Muscle layer of duodenum (tissue), 2 donors: ENCODE results near the gene ENDOU.
A peak's percentile ranks its signal among the peaks of the same experiment; 100 is the strongest.

Experiments
- H3K27ac ChIP-seq: one replicate; pipeline ENCODE4 v1.7.0; 2013; ENCODE audit warnings: mild to moderate bottlenecking, low read length
- H3K27me3 ChIP-seq: one replicate; pipeline ENCODE4 v1.7.0; 2013; ENCODE audit warnings: low read depth, mild to moderate bottlenecking, control low read depth, low read length
- H3K36me3 ChIP-seq, 2 donors: one replicate each; pipeline ENCODE4 v1.7.0; 2013; ENCODE audit warnings: low read length in 2 of 2, control low read depth in 1 of 2, mild to moderate bottlenecking in 1 of 2; ENCODE audit not compliant: insufficient read depth in 2 of 2, control insufficient read depth in 1 of 2
- H3K4me1 ChIP-seq, 2 donors: one replicate each; pipeline ENCODE4 v1.7.0; 2013; ENCODE audit warnings: low read length in 2 of 2, mild to moderate bottlenecking in 2 of 2, control low read depth in 1 of 2, moderate library complexity in 1 of 2; ENCODE audit not compliant: insufficient read depth in 2 of 2, control insufficient read depth in 1 of 2
- H3K4me3 ChIP-seq, 2 donors: one replicate each; pipeline ENCODE4 v1.7.0; 2013; ENCODE audit warnings: low read length in 2 of 2, low read depth in 1 of 2, mild to moderate bottlenecking in 1 of 2
- H3K9me3 ChIP-seq, 2 donors: one replicate each; pipeline ENCODE4 v1.7.0; 2013; ENCODE audit warnings: low read length in 2 of 2, control low read depth in 1 of 2, mild to moderate bottlenecking in 1 of 2; ENCODE audit not compliant: control insufficient read depth in 1 of 2
- donor health status: healthy.

ENDOU gene

DNA sequence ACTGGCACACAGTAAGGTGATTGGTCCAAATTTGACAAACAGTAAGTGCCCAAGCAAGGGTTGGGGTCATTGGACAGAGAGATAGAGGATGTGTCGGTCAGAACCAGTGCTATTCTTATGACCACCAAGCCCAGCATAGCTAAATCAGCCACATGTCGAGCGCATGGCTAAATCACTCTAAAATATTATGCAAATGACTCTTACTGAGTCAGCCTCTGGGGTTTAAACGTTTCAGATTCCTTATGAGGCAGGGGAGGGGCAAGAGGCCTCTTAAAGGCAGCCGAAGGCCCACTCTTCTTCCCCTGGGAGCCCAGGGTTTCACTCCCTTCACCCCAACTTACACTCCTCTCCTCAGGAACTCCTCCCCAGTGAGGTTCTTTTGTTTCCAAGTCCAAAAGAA, 603 bp upstream of the ENDOU start:
- H3K27me3 ChIP-seq = no peaks in the 10 kb centered on the region
- no peaks in the 10 kb centered on the region for H3K36me3 ChIP-seq
- no peaks in the 10 kb centered on the region for H3K4me1 ChIP-seq
- H3K4me3 ChIP-seq = no peak overlapping the region
- no peaks in the 10 kb centered on the region for H3K9me3 ChIP-seq
- no peak overlapping the region for H3K27ac ChIP-seq

DNA sequence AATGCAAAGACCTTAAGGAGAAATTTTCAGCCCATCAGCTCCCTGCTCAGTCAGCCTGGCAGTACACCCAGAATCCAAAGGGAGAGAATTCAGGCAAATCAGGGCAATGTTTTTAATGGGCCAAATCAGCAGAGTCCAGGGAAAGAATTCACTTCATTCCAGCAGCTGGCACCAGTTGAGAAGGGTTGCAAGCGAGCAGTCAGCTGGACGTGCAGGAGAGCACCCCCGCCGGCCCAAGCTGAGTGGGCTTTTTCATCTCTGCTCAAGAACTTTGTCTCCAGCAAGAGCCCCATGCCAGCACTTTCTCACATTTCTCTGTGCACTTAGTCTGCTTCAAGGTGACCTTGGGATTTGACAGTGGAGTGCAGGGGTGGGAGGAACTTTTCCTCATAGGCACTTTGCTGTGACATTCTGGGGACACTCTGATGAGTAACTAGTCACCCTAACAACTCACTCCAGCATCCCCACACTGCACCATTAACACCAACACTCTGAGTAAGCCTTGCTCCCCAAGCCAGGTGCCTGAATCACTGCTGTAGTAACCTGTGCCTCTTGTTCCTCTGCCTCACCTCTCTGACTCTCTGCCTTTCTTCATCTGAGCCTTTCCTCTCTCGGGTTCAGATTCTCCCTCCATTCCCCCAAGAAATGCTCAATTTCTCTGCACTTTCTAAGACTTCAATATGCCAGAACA, 2.2 kb downstream of the ENDOU start:
- H3K27me3 ChIP-seq = no peaks in the 10 kb centered on the region
- peaks cover under 1 to 3% of the 10 kb centered on the region in 2 donors for H3K4me1 ChIP-seq
- H3K27ac ChIP-seq = no peak overlapping the region
- no peaks in the 10 kb centered on the region for H3K9me3 ChIP-seq
- H3K4me3 ChIP-seq = no peak overlapping the region
- peaks cover 0 to 5% of the 10 kb centered on the region in 2 donors for H3K36me3 ChIP-seq

DNA sequence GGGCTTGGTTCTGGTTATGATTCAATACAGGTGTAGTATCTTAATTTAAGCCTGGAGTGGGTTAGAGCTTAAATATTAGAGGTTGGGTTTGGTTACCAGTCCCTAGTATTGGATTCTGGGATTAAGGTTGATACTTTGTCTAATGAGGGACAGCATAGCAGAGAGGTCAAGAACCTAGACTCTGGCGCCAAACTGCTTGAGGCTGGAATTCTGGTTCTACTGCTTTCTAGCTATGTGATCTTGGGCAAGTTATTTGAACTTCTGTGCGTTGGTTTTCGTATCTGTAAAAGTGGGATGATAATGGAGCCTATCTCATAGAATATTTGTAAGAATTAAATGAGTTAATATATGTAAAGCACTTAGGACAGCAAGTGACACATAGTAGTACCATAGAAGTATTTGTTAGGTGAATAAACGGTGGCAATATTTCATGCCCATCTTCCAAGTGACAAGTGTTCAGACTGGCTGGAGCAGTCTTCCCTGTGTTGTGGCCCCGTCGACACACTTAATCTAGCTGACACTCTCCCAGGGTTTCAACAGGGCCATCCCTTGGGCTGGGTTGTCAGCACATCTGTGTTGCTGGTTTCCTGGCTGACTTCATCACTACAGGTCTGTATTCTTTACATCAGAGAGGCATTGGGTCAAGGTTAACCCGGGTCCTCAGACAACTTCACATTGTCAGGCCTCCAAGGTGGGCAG, 3.0 kb downstream of the ENDOU start:
- Histone ChIP-seq H3K9me3 (no peaks in the 10 kb centered on the region), H3K36me3 (peaks cover 0 to 5% of the 10 kb centered on the region in 2 donors), H3K27ac (no peak overlapping the region), H3K27me3 (no peaks in the 10 kb centered on the region), H3K4me1 (peaks cover 8 to 11% of the 10 kb centered on the region in 2 donors), H3K4me3 (no peak overlapping the region)

DNA sequence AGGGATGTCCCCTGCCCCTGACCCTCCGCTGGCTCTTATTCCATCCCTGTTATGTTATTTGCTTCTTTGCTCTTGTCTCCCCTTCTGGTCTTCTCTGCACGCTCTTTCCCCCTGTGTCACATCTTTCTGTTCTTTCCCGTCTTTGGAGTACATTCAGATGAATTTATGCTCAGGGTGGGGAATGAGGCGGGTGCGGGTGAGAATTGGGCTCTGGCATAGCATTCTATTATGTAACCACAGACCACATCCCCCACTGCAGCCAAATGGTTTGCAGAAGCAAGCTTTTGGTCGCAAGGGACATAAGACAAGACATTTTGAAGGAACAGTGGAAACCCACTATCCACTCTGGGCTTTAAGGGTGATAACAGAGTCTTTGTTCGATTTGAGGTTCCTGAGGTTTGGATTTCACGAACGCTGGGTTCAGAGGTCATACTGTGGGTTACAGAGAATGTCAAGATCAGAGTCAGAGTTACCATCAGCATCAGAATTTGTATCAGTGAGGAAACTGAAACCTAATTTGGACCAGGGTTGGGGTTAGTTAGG, 3.8 kb downstream of the ENDOU start:
- peaks cover 15 to 19% of the 10 kb centered on the region in 2 donors for H3K4me1 ChIP-seq
- H3K36me3 ChIP-seq = peaks cover 0 to 5% of the 10 kb centered on the region in 2 donors
- no peaks in the 10 kb centered on the region for H3K9me3 ChIP-seq
- no peak overlapping the region for H3K4me3 ChIP-seq
- H3K27me3 ChIP-seq = no peaks in the 10 kb centered on the region
- no peak overlapping the region for H3K27ac ChIP-seq

DNA sequence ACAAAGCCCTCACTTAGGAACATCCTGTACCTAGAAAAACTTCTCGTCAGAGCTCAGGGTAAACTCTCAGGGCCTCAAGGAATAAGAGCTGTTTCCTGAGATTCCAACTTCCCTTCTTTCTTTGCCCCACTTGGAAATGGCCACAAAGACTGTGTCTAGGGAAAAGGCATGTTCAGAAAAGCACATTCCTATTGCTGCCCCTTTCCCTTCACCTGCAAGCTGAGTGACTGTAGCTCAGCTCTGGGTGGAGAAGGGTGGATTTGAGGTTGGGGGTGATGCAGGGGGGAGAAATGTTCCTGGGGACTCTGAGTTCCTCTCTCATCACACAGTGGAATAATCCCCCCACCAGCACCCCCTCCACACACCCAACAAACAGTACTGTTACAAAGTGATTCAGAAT, 6.8 kb downstream of the ENDOU start:
- Histone ChIP-seq H3K9me3 (no peaks in the 10 kb centered on the region), H3K36me3 (peaks cover 0 to 5% of the 10 kb centered on the region in 2 donors), H3K4me1 (peaks cover 32 to 33% of the 10 kb centered on the region in 2 donors), H3K27me3 (no peaks in the 10 kb centered on the region), H3K27ac (no peak overlapping the region), H3K4me3 (no peak overlapping the region)

DNA sequence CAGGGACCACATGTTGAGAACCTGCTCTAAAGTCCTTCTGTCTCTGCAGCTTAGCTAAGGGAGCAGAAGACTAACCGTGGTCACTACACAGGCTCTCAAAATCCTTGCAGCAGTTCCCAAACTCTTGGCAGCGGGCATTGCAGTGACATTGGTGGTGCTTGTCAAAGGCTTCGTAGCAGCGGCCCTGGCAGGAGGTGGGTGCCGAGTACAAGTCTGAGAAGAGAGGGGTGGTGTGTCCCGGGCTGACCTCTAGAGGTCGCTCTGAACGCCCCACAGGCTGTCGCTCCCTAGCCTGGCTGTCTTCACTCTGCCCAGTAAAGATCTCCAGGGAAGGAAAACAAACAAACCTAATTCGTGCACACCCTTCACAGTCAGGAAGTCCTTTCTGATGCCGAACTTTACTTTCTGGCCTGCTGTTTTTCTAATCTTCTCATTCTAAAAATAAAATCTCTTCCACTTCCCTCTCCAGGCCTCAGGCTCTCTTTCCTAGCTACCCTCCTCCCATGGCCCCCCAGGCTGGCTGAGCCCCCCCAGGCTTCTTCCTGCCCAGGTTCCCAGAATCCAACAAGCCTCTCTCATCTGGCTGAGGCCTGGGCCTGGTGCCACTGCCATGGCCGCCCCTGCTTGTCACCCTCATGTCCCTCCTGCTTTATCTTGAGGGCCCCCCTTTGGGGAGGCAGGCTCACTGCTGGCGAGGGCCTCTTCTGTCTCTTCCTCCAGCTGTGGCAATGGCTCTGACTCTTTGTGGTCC, 7.7 kb downstream of the ENDOU start:
- peak overlapping the region in 1 of 2 donors; percentile 4 for H3K4me3 ChIP-seq
- H3K27ac ChIP-seq = peak overlapping the region; percentile 68
- peaks cover 0 to 5% of the 10 kb centered on the region in 2 donors for H3K36me3 ChIP-seq
- H3K27me3 ChIP-seq = no peaks in the 10 kb centered on the region
- peaks cover 32 to 33% of the 10 kb centered on the region in 2 donors for H3K4me1 ChIP-seq
- no peaks in the 10 kb centered on the region for H3K9me3 ChIP-seq

DNA sequence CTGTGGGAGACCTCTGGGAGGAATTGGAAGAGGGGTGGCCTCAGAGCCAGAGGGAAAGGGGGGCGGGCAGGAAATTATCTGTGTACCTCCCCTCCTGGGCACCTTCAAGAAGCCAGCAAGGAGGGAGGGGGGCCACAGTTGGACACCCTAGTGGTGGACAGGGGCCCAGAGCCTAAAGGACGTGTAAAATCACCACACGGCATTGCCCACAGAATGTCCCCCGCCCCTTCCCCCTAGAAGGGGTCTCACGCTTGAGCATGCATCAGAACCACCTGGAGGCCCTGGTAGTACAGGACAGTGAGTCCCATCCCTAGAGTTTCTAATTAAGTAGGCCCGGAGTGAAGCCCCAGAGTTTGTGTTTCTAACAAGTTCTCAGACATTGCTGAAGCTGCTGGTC, 8.2 kb downstream of the ENDOU start:
- no peaks in the 10 kb centered on the region for H3K9me3 ChIP-seq
- peaks cover 32 to 33% of the 10 kb centered on the region in 2 donors for H3K4me1 ChIP-seq
- no peaks in the 10 kb centered on the region for H3K27me3 ChIP-seq
- no peak overlapping the region for H3K27ac ChIP-seq
- H3K36me3 ChIP-seq = peaks cover 0 to 5% of the 10 kb centered on the region in 2 donors
- H3K4me3 ChIP-seq = peak overlapping the region in 1 of 2 donors; percentile 4

DNA sequence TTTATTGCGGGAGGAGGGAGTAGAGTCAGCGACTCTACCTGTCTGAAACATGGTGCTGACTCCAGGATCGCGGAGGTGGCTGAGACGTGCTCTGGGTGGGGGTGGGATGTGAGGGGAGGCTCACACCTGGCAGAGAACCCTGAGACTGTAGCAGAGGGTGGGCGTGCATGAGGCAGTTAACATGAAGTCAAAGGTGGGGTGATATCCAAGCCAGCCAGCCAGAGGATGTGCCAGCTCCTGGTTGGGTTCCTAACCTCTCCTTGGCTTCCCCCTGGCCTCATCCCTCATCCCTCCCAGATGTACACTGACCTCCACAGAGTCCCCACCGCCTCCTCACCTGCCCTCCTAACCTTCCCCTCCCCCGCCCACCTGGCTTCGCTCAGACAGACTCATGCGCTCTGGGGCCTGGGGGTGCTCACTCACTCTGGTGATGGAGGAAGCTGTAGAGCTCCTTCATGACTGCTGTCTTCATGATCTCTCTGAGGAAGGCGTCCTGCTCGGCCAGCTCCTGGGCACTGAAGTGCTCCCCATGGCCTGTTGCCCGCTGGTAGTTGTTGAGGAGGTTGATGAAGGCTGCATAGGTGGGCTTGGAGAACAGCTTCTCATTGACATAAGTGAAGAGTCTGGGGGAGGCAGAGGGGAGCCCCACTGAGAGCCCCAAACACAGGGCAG, 9.3 kb downstream of the ENDOU start:
- Histone ChIP-seq H3K4me3 (peak overlapping the region; percentile 3), H3K36me3 (peaks cover 0 to 5% of the 10 kb centered on the region in 2 donors), H3K27ac (peak overlapping the region; percentile 5), H3K9me3 (no peaks in the 10 kb centered on the region), H3K4me1 (peaks cover 32 to 33% of the 10 kb centered on the region in 2 donors), H3K27me3 (no peaks in the 10 kb centered on the region)

DNA sequence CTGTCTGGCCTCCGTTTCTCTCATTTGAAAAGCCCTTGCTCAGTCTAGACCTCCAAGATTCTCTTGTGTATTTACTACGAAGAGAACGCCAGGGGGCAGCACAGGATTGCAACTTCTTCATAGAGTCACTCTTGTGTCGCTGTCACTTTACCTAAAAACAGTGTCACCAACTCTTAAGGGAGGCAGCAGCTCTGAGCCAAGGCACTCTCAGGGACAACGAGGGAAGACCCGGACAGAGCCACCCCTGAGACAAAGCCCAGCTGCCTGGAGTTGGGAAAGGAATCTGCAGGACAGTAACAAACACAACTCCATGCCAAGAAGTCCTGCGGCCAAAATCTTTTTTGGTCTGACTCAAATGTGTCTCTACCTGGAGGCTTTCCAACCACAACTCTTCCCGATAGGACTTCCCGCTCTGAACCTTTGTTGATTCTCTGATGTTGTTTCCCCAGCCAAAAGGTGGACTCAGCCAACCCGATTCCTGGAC, 9.9 kb downstream of the ENDOU start:
- peak overlapping the region; percentile 5 for H3K27ac ChIP-seq
- peaks cover 32 to 33% of the 10 kb centered on the region in 2 donors for H3K4me1 ChIP-seq
- no peaks in the 10 kb centered on the region for H3K27me3 ChIP-seq
- H3K4me3 ChIP-seq = peak overlapping the region; percentile 3
- H3K36me3 ChIP-seq = peaks cover 0 to 5% of the 10 kb centered on the region in 2 donors
- no peaks in the 10 kb centered on the region for H3K9me3 ChIP-seq

DNA sequence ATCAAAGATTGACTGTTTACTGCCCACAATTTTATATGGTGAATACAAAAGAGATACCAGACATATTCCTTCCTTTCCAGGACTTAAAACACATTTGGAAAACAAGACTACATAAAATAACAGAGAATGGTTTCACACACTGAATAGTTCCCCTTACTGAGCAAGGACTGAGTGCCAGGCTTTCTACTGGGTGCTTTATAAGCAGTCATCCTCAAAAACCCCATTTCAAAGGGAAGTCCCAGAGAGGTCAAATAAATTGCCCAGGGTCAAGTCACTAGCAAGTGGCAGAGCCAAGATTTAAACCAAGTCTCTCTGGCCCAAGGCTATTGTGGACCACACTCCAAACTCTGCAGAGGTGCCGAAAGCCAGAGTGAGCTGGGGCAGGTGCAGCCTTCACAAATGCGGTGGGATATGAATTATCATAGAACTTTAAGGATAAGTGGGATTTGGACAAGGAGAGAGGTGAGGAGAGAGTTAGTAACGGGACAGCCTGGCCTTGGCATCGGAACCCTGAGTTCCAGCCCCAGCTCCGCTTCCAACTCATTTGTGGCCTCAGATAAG, 10.4 kb downstream of the ENDOU start:
- no peak overlapping the region for H3K27ac ChIP-seq
- H3K36me3 ChIP-seq = peaks cover 0 to 2% of the 10 kb centered on the region in 2 donors
- H3K4me1 ChIP-seq = peaks cover 32 to 33% of the 10 kb centered on the region in 2 donors
- no peaks in the 10 kb centered on the region for H3K27me3 ChIP-seq
- no peaks in the 10 kb centered on the region for H3K9me3 ChIP-seq
- H3K4me3 ChIP-seq = peak overlapping the region in 1 of 2 donors; percentile 3
